GM12801 (cell line): Measurements from ENCODE around the gene C2orf42.

Experiments used
- CTCF ChIP-seq: IDR thresholded peaks from one replicate; pipeline ENCODE4 v1.5.1; 2011; ENCODE audit warnings: control low read depth; ENCODE audit not compliant: insufficient read length; ENCODE audit errors: extremely low read depth

C2orf42 gene

GRCh38 chr2:70190418-70191243 lies at the start of gene C2orf42:
Gene C2orf42, minus strand, starts transcription at chr2:70191019. Its CDS starts 9,034 bp downstream, at chr2:70181985.
- no peak for TF ChIP-seq CTCF

- no peak for TF ChIP-seq CTCF
These were observed 49.8 kb upstream of the C2orf42 start for GRCh38 chr2:70240599-70240998.

- no peak for TF ChIP-seq CTCF
These were observed 43.1 kb upstream of the C2orf42 start for GRCh38 chr2:70233926-70234325.

GRCh38 chr2:70226781-70227180 lies 36.0 kb upstream of the C2orf42 start:
- no peak for TF ChIP-seq CTCF

- TF ChIP-seq CTCF: no peak
These were observed 24.2 kb upstream of the C2orf42 start for GRCh38 chr2:70214953-70215549.

GRCh38 chr2:70214365-70214764 lies 23.5 kb upstream of the C2orf42 start:
- TF ChIP-seq CTCF: no peak

- TF ChIP-seq CTCF: no peak
These were observed 21.6 kb upstream of the C2orf42 start for GRCh38 chr2:70212298-70212932.
